ENCODE results near the gene AGPAT4.

The AGPAT4 gene

GRCh38 chr6:161305860-161306259 lies 32.0 kb upstream of the AGPAT4 start:
- no peaks in the 10 kb centered on the region for H3K36me3 ChIP-seq (ENCODE audit: control insufficient read depth, insufficient read depth, low read length)
- no peaks in the 10 kb centered on the region for H3K4me1 ChIP-seq (ENCODE audit: control insufficient read depth, insufficient read depth, low read length, poor library complexity, severe bottlenecking)
- no peaks in the 10 kb centered on the region for H3K9me3 ChIP-seq (ENCODE audit: control insufficient read depth, low read length)
- H3K27ac ChIP-seq (ENCODE audit: low read depth, low read length, severe bottlenecking): no peak overlapping the region
- no peak overlapping the region for H3K4me3 ChIP-seq (ENCODE audit: extremely low read depth, insufficient read depth, low read length, poor library complexity, severe bottlenecking)
- 83 to 91% methylated on average over 4 of the region's 4 CpGs for WGBS, 2 experiments (ENCODE audit: insufficient coverage in 2 of 2)

GRCh38 chr6:161303628-161304340 lies 29.9 kb upstream of the AGPAT4 start:
- no peaks in the 10 kb centered on the region for H3K9me3 ChIP-seq (ENCODE audit: control insufficient read depth, low read length)
- no peak overlapping the region for H3K27ac ChIP-seq (ENCODE audit: low read depth, low read length, severe bottlenecking)
- no peaks in the 10 kb centered on the region for H3K4me1 ChIP-seq (ENCODE audit: control insufficient read depth, insufficient read depth, low read length, poor library complexity, severe bottlenecking)
- no peaks in the 10 kb centered on the region for H3K36me3 ChIP-seq (ENCODE audit: control insufficient read depth, insufficient read depth, low read length)
- H3K4me3 ChIP-seq (ENCODE audit: extremely low read depth, insufficient read depth, low read length, poor library complexity, severe bottlenecking): no peak overlapping the region
- 90 to 94% methylated on average over 12 to 16 of the region's 16 CpGs for WGBS, 2 experiments (ENCODE audit: insufficient coverage in 2 of 2)

GRCh38 chr6:161302949-161303348 lies 29.1 kb upstream of the AGPAT4 start:
- Histone ChIP-seq H3K4me3 (ENCODE audit: extremely low read depth, insufficient read depth, low read length, poor library complexity, severe bottlenecking) (no peak overlapping the region), H3K27ac (ENCODE audit: low read depth, low read length, severe bottlenecking) (no peak overlapping the region), H3K9me3 (ENCODE audit: control insufficient read depth, low read length) (no peaks in the 10 kb centered on the region), H3K4me1 (ENCODE audit: control insufficient read depth, insufficient read depth, low read length, poor library complexity, severe bottlenecking) (no peaks in the 10 kb centered on the region), H3K36me3 (ENCODE audit: control insufficient read depth, insufficient read depth, low read length) (no peaks in the 10 kb centered on the region)
- WGBS, 2 experiments (ENCODE audit: insufficient coverage in 2 of 2): 86 to 89% methylated on average over 2 to 3 of the region's 6 CpGs

- no peak overlapping the region for H3K27ac ChIP-seq (ENCODE audit: low read depth, low read length, severe bottlenecking)
- no peaks in the 10 kb centered on the region for H3K4me1 ChIP-seq (ENCODE audit: control insufficient read depth, insufficient read depth, low read length, poor library complexity, severe bottlenecking)
- no peak overlapping the region for H3K4me3 ChIP-seq (ENCODE audit: extremely low read depth, insufficient read depth, low read length, poor library complexity, severe bottlenecking)
- no peaks in the 10 kb centered on the region for H3K9me3 ChIP-seq (ENCODE audit: control insufficient read depth, low read length)
- 79 to 94% methylated on average over 2 of the region's 2 CpGs for WGBS, 2 experiments (ENCODE audit: insufficient coverage in 2 of 2)
- no peaks in the 10 kb centered on the region for H3K36me3 ChIP-seq (ENCODE audit: control insufficient read depth, insufficient read depth, low read length)
Measured at GRCh38 chr6:161301338-161301737, 27.5 kb upstream of the AGPAT4 start.

GRCh38 chr6:161300823-161301222 lies 27.0 kb upstream of the AGPAT4 start:
- Histone ChIP-seq H3K27ac (ENCODE audit: low read depth, low read length, severe bottlenecking) (no peak overlapping the region), H3K4me1 (ENCODE audit: control insufficient read depth, insufficient read depth, low read length, poor library complexity, severe bottlenecking) (no peaks in the 10 kb centered on the region), H3K4me3 (ENCODE audit: extremely low read depth, insufficient read depth, low read length, poor library complexity, severe bottlenecking) (no peak overlapping the region), H3K9me3 (ENCODE audit: control insufficient read depth, low read length) (no peaks in the 10 kb centered on the region), H3K36me3 (ENCODE audit: control insufficient read depth, insufficient read depth, low read length) (no peaks in the 10 kb centered on the region)

GRCh38 chr6:161299726-161300125 lies 25.9 kb upstream of the AGPAT4 start:
- Histone ChIP-seq H3K36me3 (ENCODE audit: control insufficient read depth, insufficient read depth, low read length) (no peaks in the 10 kb centered on the region), H3K9me3 (ENCODE audit: control insufficient read depth, low read length) (no peaks in the 10 kb centered on the region), H3K4me1 (ENCODE audit: control insufficient read depth, insufficient read depth, low read length, poor library complexity, severe bottlenecking) (no peaks in the 10 kb centered on the region), H3K27ac (ENCODE audit: low read depth, low read length, severe bottlenecking) (no peak overlapping the region), H3K4me3 (ENCODE audit: extremely low read depth, insufficient read depth, low read length, poor library complexity, severe bottlenecking) (no peak overlapping the region)
- WGBS, 2 experiments (ENCODE audit: insufficient coverage in 2 of 2): 90 to 100% methylated on average over 1 to 4 of the region's 4 CpGs

GRCh38 chr6:161295784-161296183 lies 21.9 kb upstream of the AGPAT4 start:
- Histone ChIP-seq H3K4me3 (ENCODE audit: extremely low read depth, insufficient read depth, low read length, poor library complexity, severe bottlenecking) (no peak overlapping the region), H3K4me1 (ENCODE audit: control insufficient read depth, insufficient read depth, low read length, poor library complexity, severe bottlenecking) (no peaks in the 10 kb centered on the region), H3K36me3 (ENCODE audit: control insufficient read depth, insufficient read depth, low read length) (no peaks in the 10 kb centered on the region), H3K27ac (ENCODE audit: low read depth, low read length, severe bottlenecking) (no peak overlapping the region), H3K9me3 (ENCODE audit: control insufficient read depth, low read length) (peaks cover 4% of the 10 kb centered on the region)
- no CpG with 5 or more reads among the region's 1 CpG for WGBS, 2 experiments (ENCODE audit: insufficient coverage in 2 of 2)

- WGBS, 2 experiments (ENCODE audit: insufficient coverage in 2 of 2): 83 to 88% methylated on average over 5 to 7 of the region's 10 CpGs
- Histone ChIP-seq H3K4me1 (ENCODE audit: control insufficient read depth, insufficient read depth, low read length, poor library complexity, severe bottlenecking) (no peaks in the 10 kb centered on the region), H3K4me3 (ENCODE audit: extremely low read depth, insufficient read depth, low read length, poor library complexity, severe bottlenecking) (no peak overlapping the region), H3K27ac (ENCODE audit: low read depth, low read length, severe bottlenecking) (no peak overlapping the region), H3K9me3 (ENCODE audit: control insufficient read depth, low read length) (peaks cover 4% of the 10 kb centered on the region), H3K36me3 (ENCODE audit: control insufficient read depth, insufficient read depth, low read length) (no peaks in the 10 kb centered on the region)
Measured at GRCh38 chr6:161292650-161293281, 18.9 kb upstream of the AGPAT4 start.

GRCh38 chr6:161292145-161292544 lies 18.3 kb upstream of the AGPAT4 start:
- no peaks in the 10 kb centered on the region for H3K36me3 ChIP-seq (ENCODE audit: control insufficient read depth, insufficient read depth, low read length)
- no peak overlapping the region for H3K27ac ChIP-seq (ENCODE audit: low read depth, low read length, severe bottlenecking)
- H3K4me3 ChIP-seq (ENCODE audit: extremely low read depth, insufficient read depth, low read length, poor library complexity, severe bottlenecking): no peak overlapping the region
- H3K4me1 ChIP-seq (ENCODE audit: control insufficient read depth, insufficient read depth, low read length, poor library complexity, severe bottlenecking): no peaks in the 10 kb centered on the region
- peaks cover 4% of the 10 kb centered on the region for H3K9me3 ChIP-seq (ENCODE audit: control insufficient read depth, low read length)
- 56 to 60% methylated on average over 5 of the region's 6 CpGs for WGBS, 2 experiments (ENCODE audit: insufficient coverage in 2 of 2)

- Histone ChIP-seq H3K9me3 (ENCODE audit: control insufficient read depth, low read length) (peaks cover 4% of the 10 kb centered on the region), H3K36me3 (ENCODE audit: control insufficient read depth, insufficient read depth, low read length) (no peaks in the 10 kb centered on the region), H3K4me1 (ENCODE audit: control insufficient read depth, insufficient read depth, low read length, poor library complexity, severe bottlenecking) (no peaks in the 10 kb centered on the region), H3K4me3 (ENCODE audit: extremely low read depth, insufficient read depth, low read length, poor library complexity, severe bottlenecking) (no peak overlapping the region), H3K27ac (ENCODE audit: low read depth, low read length, severe bottlenecking) (no peak overlapping the region)
- 83 to 93% methylated on average over 3 of the region's 3 CpGs for WGBS, 2 experiments (ENCODE audit: insufficient coverage in 2 of 2)
Measured at GRCh38 chr6:161290751-161291150, 16.9 kb upstream of the AGPAT4 start.

- peaks cover 3% of the 10 kb centered on the region for H3K9me3 ChIP-seq (ENCODE audit: control insufficient read depth, low read length)
- H3K27ac ChIP-seq (ENCODE audit: low read depth, low read length, severe bottlenecking): no peak overlapping the region
- no peak overlapping the region for H3K4me3 ChIP-seq (ENCODE audit: extremely low read depth, insufficient read depth, low read length, poor library complexity, severe bottlenecking)
- no peaks in the 10 kb centered on the region for H3K4me1 ChIP-seq (ENCODE audit: control insufficient read depth, insufficient read depth, low read length, poor library complexity, severe bottlenecking)
- WGBS, 2 experiments (ENCODE audit: insufficient coverage in 2 of 2): 100% methylated on average over 1 of the region's 5 CpGs
- H3K36me3 ChIP-seq (ENCODE audit: control insufficient read depth, insufficient read depth, low read length): no peaks in the 10 kb centered on the region
Measured at GRCh38 chr6:161284653-161285052, 10.8 kb upstream of the AGPAT4 start.
